PC-3 (cell line): ENCODE measurements around the gene IZUMO1. TPM values are rescaled to one million over a fixed set of nuclear protein-coding genes. Genes with fewer than 3 reads are reported as not detected.
"Not testable (repeated sequence)": the region's sequence is repeated elsewhere in the genome, so short reads cannot be mapped to it uniquely, and the experiment has no call there.

Source experiments
- ATAC-seq: fragments of 200-7000 bp; cut with Tn5 transposase; 2 replicates; pipeline ENCODE4 v1.9.1; 2020; ENCODE audit warnings: mild to moderate bottlenecking, moderate library complexity
- BruUV-seq: library from RNA; stranded (reverse); fragments of 400-500 nt; replicated peaks from 2 replicates; lab custom pipeline; 2021; lab: Mats Ljungman, UMichigan
- CTCF ChIA-PET: fragments of 300-600 bp; sonication (Branson Sonifier 250); formaldehyde crosslinking; loops from one replicate; lab custom pipeline; 2022; ENCODE audit warnings: antibody characterized with exemption; lab: Charles Lee
- POLR2A ChIA-PET: fragments of 300-600 bp; sonication (Branson Sonifier 250); formaldehyde crosslinking; loops from one replicate; lab custom pipeline; 2022; ENCODE audit warnings: antibody characterized with exemption; ENCODE audit not compliant: unreplicated experiment; lab: Charles Lee
- DNase-seq: peaks from one replicate; pipeline ENCODE4 v3.0.0-alpha.2; 2015
- H2AFZ ChIP-seq: fragments of 300-600 bp; sonication (generic); 2 replicates; pipeline ENCODE4 v1.6.0; 2016; ENCODE audit warnings: antibody characterized with exemption, low read length
- H3F3A ChIP-seq: fragments of 300-600 bp; sonication (generic); one replicate; pipeline ENCODE4 v1.6.0; 2017; ENCODE audit warnings: antibody characterized with exemption, low read length, control low read depth, mild to moderate bottlenecking; ENCODE audit not compliant: unreplicated experiment
- H3K27ac ChIP-seq: fragments of 300-600 bp; sonication (generic); 2 replicates; pipeline ENCODE4 v1.5.1; 2016; ENCODE audit warnings: mild to moderate bottlenecking, low read length
- H3K27me3 ChIP-seq: fragments of 300-600 bp; sonication (generic); 2 replicates; pipeline ENCODE4 v1.6.1; 2016; ENCODE audit warnings: low read length, mixed read lengths
- H3K36me3 ChIP-seq: fragments of 300-600 bp; sonication (generic); 2 replicates; pipeline ENCODE4 v1.6.1; 2016; ENCODE audit warnings: low read depth, mixed run types, low read length, mixed read lengths
- H3K4me1 ChIP-seq: fragments of 300-600 bp; sonication (generic); 2 replicates; pipeline ENCODE4 v1.5.1; 2016; ENCODE audit warnings: low read length; ENCODE audit not compliant: insufficient read depth
- H3K4me2 ChIP-seq: fragments of 300-600 bp; sonication (generic); 2 replicates; pipeline ENCODE4 v1.6.0; 2016; ENCODE audit warnings: low read length
- H3K4me3 ChIP-seq: fragments of 300-600 bp; sonication (generic); 2 replicates; pipeline ENCODE4 v1.5.1; 2016; ENCODE audit warnings: mild to moderate bottlenecking, low read length, mixed read lengths
- H3K79me2 ChIP-seq: fragments of 300-600 bp; sonication (generic); 2 replicates; pipeline ENCODE4 v1.6.1; 2017; ENCODE audit warnings: low read length, mixed read lengths
- H3K9ac ChIP-seq: fragments of 300-600 bp; sonication (generic); 2 replicates; pipeline ENCODE4 v1.6.0; 2016; ENCODE audit warnings: mild to moderate bottlenecking, low read length
- H3K9me2 ChIP-seq: fragments of 300-600 bp; sonication (generic); replicated peaks from 2 replicates; pipeline ENCODE4 v1.6.1; 2016; ENCODE audit warnings: mixed run types, low read length, mixed read lengths
- H3K9me3 ChIP-seq: fragments of 300-600 bp; sonication (generic); 2 replicates; pipeline ENCODE4 v1.6.1; 2016; ENCODE audit warnings: low read length, mixed read lengths
- H4K20me1 ChIP-seq: fragments of 300-600 bp; sonication (generic); 2 replicates; pipeline ENCODE4 v1.6.1; 2016; ENCODE audit warnings: low read length, mixed read lengths
- EZH2 ChIP-seq: fragments of 300-600 bp; sonication (generic); IDR thresholded peaks from one replicate; pipeline ENCODE4 v1.6.1; 2017; ENCODE audit warnings: antibody characterized with exemption, mild to moderate bottlenecking, low read length; ENCODE audit not compliant: unreplicated experiment
- EZH2phosphoT487 ChIP-seq: fragments of 300-600 bp; sonication (generic); IDR thresholded peaks from 2 replicates; pipeline ENCODE4 v1.6.1; 2018; ENCODE audit warnings: mild to moderate bottlenecking, antibody characterized with exemption, low read length, borderline replicate concordance
- intact Hi-C: fragments of 100-400 bp; cut with micrococcal nuclease; formaldehyde crosslinking; loops from 2 replicates; pipeline ENCODE4 v1.9.0; 2023
- total RNA-seq: library from RNA; depleted of rRNA; stranded (reverse); fragments of >200 nt; gene quantifications from 2 replicates; pipeline ENCODE4 v1.2.3, GENCODE V29; 2014
- TF ChIP-seq, protein P1 (sequence below): fragments of 300-600 bp; sonication (generic); conservative IDR thresholded peaks from 2 replicates; pipeline ENCODE4 v1.5.1; 2017; ENCODE audit warnings: antibody characterized with exemption, low read depth, mild to moderate bottlenecking, low read length

The IZUMO1 gene
- total RNA-seq, 1 experiment from 2014 or later: not detected

DNA sequence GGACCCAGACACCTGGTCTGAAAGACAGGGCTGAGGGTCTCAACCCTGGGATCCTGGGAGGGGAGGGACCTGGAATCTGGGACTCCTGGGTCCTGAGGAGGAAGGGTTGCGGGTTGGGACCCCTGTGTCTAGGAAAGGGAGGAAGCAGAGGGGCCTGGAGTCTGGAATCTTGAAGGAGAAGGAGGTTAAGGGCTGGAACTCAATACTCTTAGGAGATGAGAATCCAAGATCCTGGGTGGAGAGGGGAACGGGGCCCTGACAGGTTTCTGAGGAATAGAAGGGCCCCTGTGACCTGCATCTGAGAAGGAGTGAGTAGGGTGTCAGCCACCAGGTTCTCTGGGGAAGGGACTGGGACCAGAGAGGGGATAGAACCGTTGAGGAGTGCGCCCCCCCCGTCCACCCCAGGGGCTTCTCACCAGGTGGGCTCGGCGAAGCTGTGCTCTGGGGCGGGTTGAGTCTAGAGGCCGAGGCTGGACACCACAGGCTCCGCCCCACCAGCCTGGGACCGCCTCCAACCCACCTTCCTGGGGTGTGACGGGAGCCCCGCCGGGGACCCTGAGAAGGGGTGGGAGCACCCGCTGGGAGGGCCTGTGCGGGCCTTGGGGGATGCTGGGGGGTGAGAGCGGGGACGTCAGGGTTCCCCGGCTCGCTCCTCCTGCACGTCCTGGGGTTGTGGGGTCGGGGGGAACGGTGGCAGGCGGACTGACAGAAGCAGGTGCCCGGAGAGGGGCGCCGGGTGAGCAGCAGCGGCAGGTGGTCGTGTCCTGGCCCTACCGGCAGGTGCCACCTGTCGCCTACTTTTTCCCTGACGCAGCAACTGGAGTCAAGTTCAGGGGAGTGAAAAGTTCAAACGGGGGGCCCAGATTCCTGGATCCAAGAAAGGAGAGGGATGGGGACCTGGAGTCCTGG, 27.2 kb downstream of the IZUMO1 start, which contains the start of gene MAMSTR:
Gene MAMSTR (minus strand): TSS at position 463 of the 909 bp plus-strand sequence. CDS start 694 bp downstream, outside the sequence.
- intact Hi-C loops: no loop called here
- H2AFZ ChIP-seq: peak within 1 kb of the TSS; percentile 85
- DNase-seq (no peak), ATAC-seq (no peak)
- BruUV-seq: no TSS peak
- H3K36me3 ChIP-seq: no peaks in the 10 kb centered on the region
- no peak within 1 kb of the TSS for H3K9ac ChIP-seq
- peak within 1 kb of the TSS; percentile 69 for H3K4me3 ChIP-seq
- H3K4me1 ChIP-seq: no peaks in the 10 kb centered on the region
- ChIA-PET POLR2A (no interaction called here), CTCF (no interaction called here)
- no peaks in the 10 kb centered on the region for H3K27me3 ChIP-seq
- no peaks in the 10 kb centered on the region for H3K79me2 ChIP-seq
- H3K9me3 ChIP-seq: no peaks in the 10 kb centered on the region
- peak within 1 kb of the TSS; percentile 80 for H3K4me2 ChIP-seq
- TF ChIP-seq EZH2phosphoT487 (no peak), EZH2 (no peak)
- TF ChIP-seq, protein P1, sequence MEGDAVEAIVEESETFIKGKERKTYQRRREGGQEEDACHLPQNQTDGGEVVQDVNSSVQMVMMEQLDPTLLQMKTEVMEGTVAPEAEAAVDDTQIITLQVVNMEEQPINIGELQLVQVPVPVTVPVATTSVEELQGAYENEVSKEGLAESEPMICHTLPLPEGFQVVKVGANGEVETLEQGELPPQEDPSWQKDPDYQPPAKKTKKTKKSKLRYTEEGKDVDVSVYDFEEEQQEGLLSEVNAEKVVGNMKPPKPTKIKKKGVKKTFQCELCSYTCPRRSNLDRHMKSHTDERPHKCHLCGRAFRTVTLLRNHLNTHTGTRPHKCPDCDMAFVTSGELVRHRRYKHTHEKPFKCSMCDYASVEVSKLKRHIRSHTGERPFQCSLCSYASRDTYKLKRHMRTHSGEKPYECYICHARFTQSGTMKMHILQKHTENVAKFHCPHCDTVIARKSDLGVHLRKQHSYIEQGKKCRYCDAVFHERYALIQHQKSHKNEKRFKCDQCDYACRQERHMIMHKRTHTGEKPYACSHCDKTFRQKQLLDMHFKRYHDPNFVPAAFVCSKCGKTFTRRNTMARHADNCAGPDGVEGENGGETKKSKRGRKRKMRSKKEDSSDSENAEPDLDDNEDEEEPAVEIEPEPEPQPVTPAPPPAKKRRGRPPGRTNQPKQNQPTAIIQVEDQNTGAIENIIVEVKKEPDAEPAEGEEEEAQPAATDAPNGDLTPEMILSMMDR: no peak
- H3F3A ChIP-seq: no peaks in the 10 kb centered on the region
- H4K20me1 ChIP-seq: no peaks in the 10 kb centered on the region
- no peak within 1 kb of the TSS for H3K27ac ChIP-seq
- H3K9me2 ChIP-seq: no peaks in the 10 kb centered on the region

DNA sequence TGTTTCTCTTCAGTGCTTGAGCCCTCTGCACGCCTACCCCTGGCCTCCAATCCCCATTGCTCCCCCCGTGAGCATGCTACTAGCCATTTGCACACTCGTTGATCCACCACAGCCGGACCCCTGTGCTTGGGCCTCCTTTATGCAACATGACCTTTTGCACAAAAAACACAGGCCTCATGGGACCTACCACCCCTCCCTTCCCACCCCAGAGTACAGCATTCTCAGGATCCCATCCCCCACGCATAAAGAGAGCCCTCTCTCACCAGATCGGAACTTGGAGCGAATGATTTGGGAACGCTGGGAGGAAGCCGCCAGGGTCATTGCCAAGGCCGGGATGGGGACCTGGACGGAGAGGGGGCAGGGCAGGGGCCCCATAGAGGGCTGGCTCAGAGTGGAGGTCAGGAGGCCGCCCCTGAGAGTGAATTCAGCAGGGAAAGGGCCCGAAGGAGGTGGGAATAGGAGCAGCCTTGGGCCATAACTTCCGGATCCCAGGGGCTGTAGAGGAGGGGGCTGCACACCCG, 27.9 kb downstream of the IZUMO1 start:
- DNase-seq (no peak), ATAC-seq (no peak)
- H3K9me3 ChIP-seq: no peaks in the 10 kb centered on the region
- H3F3A ChIP-seq: no peaks in the 10 kb centered on the region
- no peak overlapping the region for H3K27ac ChIP-seq
- H3K4me2 ChIP-seq: no peak overlapping the region
- H3K9ac ChIP-seq: no peak overlapping the region
- no peaks in the 10 kb centered on the region for H3K9me2 ChIP-seq
- H3K36me3 ChIP-seq: no peaks in the 10 kb centered on the region
- H4K20me1 ChIP-seq: no peaks in the 10 kb centered on the region
- intact Hi-C loops: no loop called here
- CTCF ChIA-PET: no interaction called here
- POLR2A ChIA-PET: no interaction called here
- no peak for TF ChIP-seq EZH2phosphoT487
- TF ChIP-seq EZH2: no peak
- TF ChIP-seq, protein P1: no peak
- no TSS peak for BruUV-seq
- H3K27me3 ChIP-seq: no peaks in the 10 kb centered on the region
- no peaks in the 10 kb centered on the region for H3K4me1 ChIP-seq
- H3K79me2 ChIP-seq: no peaks in the 10 kb centered on the region; the same call in 1 of the 2 replicates
- no peak overlapping the region for H3K4me3 ChIP-seq
- H2AFZ ChIP-seq: no peak overlapping the region

DNA sequence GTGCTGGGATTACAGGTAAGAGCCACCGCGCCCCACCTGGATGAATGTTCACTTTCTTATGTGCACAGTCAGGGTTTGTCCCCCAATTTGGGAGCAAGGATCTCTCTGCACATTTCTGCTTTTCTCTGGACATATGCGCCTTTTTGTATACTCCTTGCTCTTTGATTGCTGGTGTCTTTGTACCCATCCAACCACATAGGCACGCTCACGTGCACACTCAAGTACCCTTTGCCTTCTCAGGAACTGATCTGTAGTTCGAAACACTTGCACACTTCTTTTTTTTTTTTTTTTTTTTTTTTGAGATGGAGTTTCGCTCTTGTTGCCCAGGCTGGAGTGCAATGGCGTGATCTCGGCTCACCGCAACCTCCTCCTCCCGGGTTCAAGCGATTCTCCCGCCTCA, 28.6 kb downstream of the IZUMO1 start:
- BruUV-seq, H3K4me3 ChIP-seq, H3K27me3 ChIP-seq, H3K9me3 ChIP-seq, H3K4me2 ChIP-seq, POLR2A ChIA-PET, H3F3A ChIP-seq, H3K4me1 ChIP-seq, CTCF ChIA-PET, ATAC-seq, H4K20me1 ChIP-seq, intact Hi-C loops, H3K9ac ChIP-seq, DNase-seq, H3K36me3 ChIP-seq, H3K79me2 ChIP-seq, H2AFZ ChIP-seq, H3K9me2 ChIP-seq, H3K27ac ChIP-seq: not testable (repeated sequence)
